Liver (tissue), 9 donors: Measurements from ENCODE around the gene DMD. TPM values are rescaled to one million over a fixed set of nuclear protein-coding genes. Genes with fewer than 3 reads are reported as not detected.
"Not testable (repeated sequence)": the region's sequence is repeated elsewhere in the genome, so short reads cannot be mapped to it uniquely, and the experiment has no call there.

Source experiments
- DNase-seq: peaks from one replicate; pipeline ENCODE4 v3.0.0-alpha.2; 2017; ENCODE audit warnings: low spot score
- H3K27ac ChIP-seq, 2 donors: one replicate each; pipeline ENCODE4 v1.7.0; 2013; ENCODE audit warnings: inconsistent platforms in 2 of 2, low read length in 2 of 2, control low read depth in 1 of 2, low read depth in 1 of 2, mild to moderate bottlenecking in 1 of 2
- H3K27me3 ChIP-seq, 4 donors: one replicate each; pipeline versions ENCODE4 v1.6.1 to v1.7.0; 2013; ENCODE audit warnings: low read length in 3 of 4, inconsistent platforms in 1 of 4, mild to moderate bottlenecking in 1 of 4, moderate library complexity in 1 of 4; ENCODE audit not compliant: control insufficient read depth in 4 of 4, insufficient read depth in 4 of 4
- H3K36me3 ChIP-seq, 4 donors: one replicate each; pipeline versions ENCODE4 v1.6.1 to v1.7.0; 2013; ENCODE audit warnings: low read length in 3 of 4, mild to moderate bottlenecking in 3 of 4, low read depth in 1 of 4, moderate library complexity in 1 of 4; ENCODE audit not compliant: control insufficient read depth in 4 of 4, insufficient read depth in 3 of 4
- H3K4me1 ChIP-seq, 4 donors: one replicate each; pipeline versions ENCODE4 v1.6.1 to v1.7.0; 2013; ENCODE audit warnings: low read length in 3 of 4, mild to moderate bottlenecking in 3 of 4, moderate library complexity in 1 of 4; ENCODE audit not compliant: control insufficient read depth in 4 of 4, insufficient read depth in 4 of 4
- H3K4me3 ChIP-seq, 3 donors: one replicate each; pipeline versions ENCODE4 v1.6.1 to v1.7.0; 2013; ENCODE audit warnings: low read length in 3 of 3, control low read depth in 1 of 3, low read depth in 1 of 3, mild to moderate bottlenecking in 1 of 3
- H3K9ac ChIP-seq, 2 donors: one replicate each; pipeline ENCODE4 v1.7.0; 2013; ENCODE audit warnings: low read length in 2 of 2, mild to moderate bottlenecking in 2 of 2, moderate library complexity in 2 of 2, control low read depth in 1 of 2, low read depth in 1 of 2
- H3K9me3 ChIP-seq, 4 donors: one replicate each; pipeline versions ENCODE4 v1.6.1 to v1.7.0; 2013; ENCODE audit warnings: low read length in 3 of 4; ENCODE audit not compliant: control insufficient read depth in 4 of 4
- ATF3 ChIP-seq: IDR thresholded peaks from 2 replicates; pipeline ENCODE4 v1.6.1; 2016; ENCODE audit warnings: antibody characterized with exemption
- CTCF ChIP-seq: fragments of 150-350 bp; IDR thresholded peaks from 2 replicates; pipeline ENCODE4 v1.5.1; 2017; ENCODE audit warnings: improper control_type of control experiment, low read depth, low read length; ENCODE audit not compliant: missing input control
- EGR1 ChIP-seq, 2 donors: IDR thresholded peaks; 2 replicates each; pipeline ENCODE4 v1.6.1; 2016 to 2018; ENCODE audit warnings: antibody characterized with exemption in 2 of 2, low read depth in 2 of 2
- FOXA1 ChIP-seq: IDR thresholded peaks from 2 replicates; pipeline ENCODE4 v1.6.1; 2016; ENCODE audit warnings: antibody characterized with exemption
- FOXA2 ChIP-seq: IDR thresholded peaks from 2 replicates; pipeline ENCODE4 v1.6.1; 2016; ENCODE audit warnings: antibody characterized with exemption
- GABPA ChIP-seq, 2 donors: IDR thresholded peaks in 1 of 2; conservative IDR thresholded peaks in 1 of 2; 2 replicates each; pipeline ENCODE4 v1.6.1; 2016; ENCODE audit warnings: antibody characterized with exemption in 2 of 2, mild to moderate bottlenecking in 1 of 2, moderate library complexity in 1 of 2
- HNF4A ChIP-seq, 2 donors: conservative IDR thresholded peaks; 2 replicates each; pipeline ENCODE4 v1.6.1; 2016; ENCODE audit warnings: antibody characterized with exemption in 2 of 2, mild to moderate bottlenecking in 2 of 2
- HNF4G ChIP-seq: IDR thresholded peaks from 2 replicates; pipeline ENCODE4 v1.6.1; 2016; ENCODE audit warnings: antibody characterized with exemption
- JUND ChIP-seq, 2 donors: IDR thresholded peaks; 2 replicates each; pipeline ENCODE4 v1.6.1; 2016; ENCODE audit warnings: antibody characterized with exemption in 2 of 2
- MAX ChIP-seq: IDR thresholded peaks from 2 replicates; pipeline ENCODE4 v1.6.1; 2016; ENCODE audit warnings: antibody characterized with exemption
- NR2F2 ChIP-seq: IDR thresholded peaks from 2 replicates; pipeline ENCODE4 v1.6.1; 2016; ENCODE audit warnings: antibody characterized with exemption
- RAD21 ChIP-seq, 2 donors: IDR thresholded peaks; 2 replicates each; pipeline ENCODE4 v1.6.1; 2016; ENCODE audit warnings: antibody characterized with exemption in 2 of 2, mild to moderate bottlenecking in 2 of 2
- REST ChIP-seq: IDR thresholded peaks from 2 replicates; pipeline ENCODE4 v1.6.1; 2016; ENCODE audit warnings: antibody characterized with exemption, mild to moderate bottlenecking
- RXRA ChIP-seq, 2 donors: IDR thresholded peaks; 2 replicates each; pipeline ENCODE4 v1.6.1; 2017 to 2018; ENCODE audit warnings: antibody characterized with exemption in 2 of 2, mild to moderate bottlenecking in 1 of 2
- SP1 ChIP-seq: IDR thresholded peaks from 2 replicates; pipeline ENCODE4 v1.6.1; 2018; ENCODE audit warnings: antibody characterized with exemption, mild to moderate bottlenecking
- TAF1 ChIP-seq: conservative IDR thresholded peaks from 2 replicates; pipeline ENCODE4 v1.6.1; 2016; ENCODE audit warnings: antibody characterized with exemption, mild to moderate bottlenecking
- YY1 ChIP-seq: IDR thresholded peaks from 2 replicates; pipeline ENCODE4 v1.6.1; 2016; ENCODE audit warnings: antibody characterized with exemption, mild to moderate bottlenecking
- ZBTB33 ChIP-seq: IDR thresholded peaks from 2 replicates; pipeline ENCODE4 v1.6.1; 2016; ENCODE audit warnings: antibody characterized with exemption
- WGBS: extraction: QIAGEN DNeasy Blood & Tissue Kit; methylation state at CpG from one replicate; pipeline ENCODE4 v1.1.7; 2013; 5-methylcytosine and 5-hydroxymethylcytosine counted together
- polyA plus RNA-seq, 2 donors: library from polyadenylated mRNA; stranded (reverse) in 1 of 2; unstranded in 1 of 2; fragments of 200-250 nt in 1 of 2; fragments of >200 nt in 1 of 2; fragmentation: Nextera tagmentation in 1 of 2; extraction: Ambion mirVana in 1 of 2; gene quantifications; one replicate each; pipeline versions ENCODE4 v1.2.1 to v1.2.3, GENCODE V29; 2013 to 2015
- total RNA-seq, 2 donors: library from RNA; depleted of rRNA; stranded (reverse); fragments of >200 nt; gene quantifications; one replicate each; pipeline ENCODE4 v1.2.3, GENCODE V29; 2014
- donor health status: healthy.
- donor health status: healthy.
- donor health status: healthy.
- donor health status: healthy.
- donor health status: healthy.

The DMD gene
- total and polyA plus RNA-seq, 4 donors, result 14.6 to 61.9 (median 23.9) TPM

- Histone ChIP-seq H3K9ac (no peak overlapping the region), H3K4me1 (no peaks in the 10 kb centered on the region), H3K27me3 (no peaks in the 10 kb centered on the region), H3K4me3 (no peak overlapping the region), H3K9me3 (no peaks in the 10 kb centered on the region), H3K27ac (no peak overlapping the region), H3K36me3 (no peaks in the 10 kb centered on the region)
- no peak for DNase-seq
- 97% methylated on average over 1 of the region's 1 CpG for WGBS
- TF ChIP-seq RXRA (IDR thresholded peaks at IDR 0.05) (no peak), GABPA (IDR thresholded peaks at IDR 0.05 in 1 of 2, conservative IDR thresholded peaks at IDR 0.05 in 1 of 2) (no peak), HNF4A (conservative IDR thresholded peaks at IDR 0.05) (no peak), RAD21 (IDR thresholded peaks at IDR 0.05) (no peak), JUND (IDR thresholded peaks at IDR 0.05) (no peak), FOXA1 (no peak)
These were observed 1826.9 kb downstream of the DMD start for GRCh38 chrX:31384471-31384870.

GRCh38 chrX:31383991-31384390 lies 1827.4 kb downstream of the DMD start:
- no peak for DNase-seq
- H3K4me1 ChIP-seq, result no peaks in the 10 kb centered on the region
- H3K9ac ChIP-seq, result no peak overlapping the region
- WGBS, result 95% methylated on average over 8 of the region's 8 CpGs
- TF ChIP-seq GABPA (IDR thresholded peaks at IDR 0.05 in 1 of 2, conservative IDR thresholded peaks at IDR 0.05 in 1 of 2) (no peak), SP1 (no peak), HNF4A (conservative IDR thresholded peaks at IDR 0.05) (no peak), FOXA2 (no peak), EGR1 (IDR thresholded peaks at IDR 0.05; ENCODE audit: low read depth in 2 of 2) (no peak), RXRA (IDR thresholded peaks at IDR 0.05) (no peak), TAF1 (no peak), JUND (IDR thresholded peaks at IDR 0.05) (no peak), YY1 (no peak), HNF4G (no peak), ATF3 (no peak), RAD21 (IDR thresholded peaks at IDR 0.05) (no peak), REST (no peak), FOXA1 (no peak), CTCF (no peak), NR2F2 (no peak), ZBTB33 (no peak), MAX (no peak)
- H3K4me3 ChIP-seq, result no peak overlapping the region
- no peaks in the 10 kb centered on the region for H3K36me3 ChIP-seq
- H3K27me3 ChIP-seq, result no peaks in the 10 kb centered on the region
- H3K27ac ChIP-seq, result no peak overlapping the region
- no peaks in the 10 kb centered on the region for H3K9me3 ChIP-seq

GRCh38 chrX:31378973-31379372 lies 1832.4 kb downstream of the DMD start:
- H3K9ac ChIP-seq, H3K36me3 ChIP-seq, H3K27ac ChIP-seq, DNase-seq, H3K27me3 ChIP-seq, H3K4me1 ChIP-seq, H3K4me3 ChIP-seq, H3K9me3 ChIP-seq: not testable (repeated sequence)
- WGBS, result 87% methylated on average over 6 of the region's 6 CpGs

- not testable (repeated sequence) for H3K27me3 ChIP-seq, H3K9me3 ChIP-seq, H3K4me3 ChIP-seq, DNase-seq, H3K36me3 ChIP-seq, H3K9ac ChIP-seq, H3K4me1 ChIP-seq, H3K27ac ChIP-seq
- WGBS, result 92% methylated on average over 8 of the region's 8 CpGs
These were observed 1833.5 kb downstream of the DMD start for GRCh38 chrX:31377821-31378220.
